Inflammatory macrophage treated with lipopolysaccharide for 1 hour (primary cell): ENCODE results near the gene PTPRN2.
"Not testable (repeated sequence)": the region's sequence is repeated elsewhere in the genome, so short reads cannot be mapped to it uniquely, and the experiment has no call there.

Experiments used
- DNase-seq, 2 donors: peaks; one replicate each; pipeline ENCODE4 v3.0.0-alpha.2; 2020 to 2022

PTPRN2 gene

DNA sequence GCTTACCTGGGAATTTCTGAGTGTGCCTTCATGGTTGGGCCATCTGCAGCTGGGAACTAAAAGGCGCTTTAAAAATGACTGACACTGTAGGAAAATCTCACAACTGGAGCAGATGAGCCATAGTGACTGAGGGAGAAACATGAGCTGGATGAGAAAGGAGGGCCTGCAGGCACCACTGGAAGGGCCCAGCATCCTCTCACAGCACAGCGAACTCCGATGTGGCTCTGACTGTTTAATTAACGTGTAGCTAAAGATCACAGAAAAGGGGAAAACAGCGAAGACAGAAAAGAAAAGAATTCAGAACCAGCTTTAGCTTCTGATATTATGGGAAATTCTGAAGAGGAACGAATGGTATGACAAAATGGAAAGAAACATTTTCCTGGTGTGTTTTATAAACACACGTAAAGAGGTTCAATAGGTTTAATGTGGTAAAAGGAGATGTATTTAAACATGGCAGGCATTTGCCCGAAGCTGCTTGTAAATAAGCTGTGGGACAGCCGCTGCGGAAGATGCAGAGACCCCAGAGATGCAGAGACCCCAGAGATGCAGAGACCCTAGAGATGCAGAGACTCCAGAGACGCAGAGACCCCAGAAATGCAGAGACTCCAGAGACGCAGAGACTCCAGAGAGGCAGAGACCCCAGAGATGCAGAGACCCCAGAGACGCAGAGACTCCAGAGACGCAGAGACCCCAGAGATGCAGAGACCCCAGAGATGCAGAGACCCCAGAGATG, 534.3 kb downstream of the PTPRN2 start:
- DNase-seq: no peak

DNA sequence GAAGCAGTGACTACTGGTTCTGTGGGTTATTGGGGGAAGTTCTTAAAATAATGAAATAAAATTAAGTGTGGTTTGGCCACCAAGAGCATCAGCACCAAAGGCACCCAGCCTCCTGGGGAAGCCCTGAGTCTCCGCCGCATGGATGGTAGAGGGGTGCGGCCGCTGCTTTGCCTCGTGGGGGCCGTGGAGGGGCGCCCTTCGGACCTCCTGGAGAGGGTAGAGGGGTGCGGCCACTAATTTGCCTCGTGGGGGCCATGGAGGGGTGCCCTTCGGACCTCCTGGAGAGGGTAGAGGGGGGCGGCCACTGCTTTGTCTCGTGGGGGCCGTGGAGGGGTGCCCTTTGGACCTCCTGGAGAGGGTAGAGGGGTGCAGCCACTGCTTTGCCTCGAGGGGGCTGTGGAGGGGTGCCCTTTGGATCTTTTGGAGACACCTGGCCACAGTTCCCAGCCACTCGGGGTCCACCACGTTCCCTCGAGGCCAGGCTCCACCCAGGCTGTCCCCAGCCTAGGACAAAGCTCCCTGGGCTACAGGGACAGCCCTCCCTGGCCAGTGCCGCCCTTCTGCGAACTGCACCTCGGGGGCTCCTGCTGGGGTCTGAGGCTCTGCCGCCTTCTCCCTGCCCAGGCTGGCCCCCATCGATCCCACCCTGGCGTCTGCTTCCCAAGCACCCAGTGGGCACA, 535.1 kb downstream of the PTPRN2 start:
- DNase-seq: no peak

DNA sequence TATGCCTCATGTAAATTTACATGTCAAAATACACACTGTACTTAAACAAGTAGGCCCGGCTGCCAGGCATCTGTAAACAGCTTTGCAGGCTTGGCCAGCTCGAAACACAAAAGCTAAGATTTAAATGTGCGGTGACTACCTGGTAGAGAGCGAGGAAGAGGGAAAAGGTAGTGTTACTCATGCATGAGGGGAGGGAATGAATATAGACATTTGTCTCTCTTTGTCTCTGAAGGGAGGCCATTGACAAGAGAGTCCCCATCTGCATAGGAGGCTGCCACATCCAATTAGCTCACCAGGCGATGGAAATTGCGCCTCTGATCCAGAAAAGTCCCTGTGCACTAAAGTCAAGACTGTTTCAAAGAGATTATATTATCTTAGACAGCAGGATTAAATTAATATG, 535.8 kb downstream of the PTPRN2 start:
- DNase-seq: no peak

DNA sequence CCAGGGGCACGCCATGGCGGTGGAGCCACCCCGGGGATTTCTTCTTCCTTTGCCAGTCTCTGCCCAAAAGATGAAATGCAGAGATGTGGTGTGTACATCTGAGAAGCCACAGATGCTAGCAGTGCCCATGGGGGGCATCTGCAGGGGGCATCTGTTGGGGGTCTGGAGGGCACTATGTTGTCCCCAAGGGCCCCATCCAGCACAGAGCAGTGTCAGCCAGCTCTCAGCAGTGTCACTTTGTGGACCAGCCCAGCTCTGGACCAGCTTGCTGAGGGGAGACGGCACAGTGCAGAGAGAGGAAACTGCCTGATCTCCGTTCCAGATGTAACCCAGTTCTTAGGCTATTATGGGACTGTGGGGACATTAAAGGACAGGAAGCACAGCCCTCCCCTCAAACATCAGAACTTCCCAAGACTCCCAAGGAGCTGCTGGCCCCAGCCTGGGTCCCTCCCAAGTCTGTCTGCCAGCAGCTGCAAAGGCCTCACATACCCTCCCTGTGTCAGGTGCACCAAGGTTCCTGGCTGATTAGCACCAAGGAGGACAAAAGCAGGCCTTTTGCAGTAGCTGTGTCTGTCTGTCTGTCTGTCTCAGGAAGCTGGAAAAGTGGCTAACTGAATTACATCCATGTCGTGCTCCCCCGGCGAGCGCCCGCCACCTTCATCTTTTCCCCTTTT, 536.5 kb downstream of the PTPRN2 start:
- DNase-seq: no peak

DNA sequence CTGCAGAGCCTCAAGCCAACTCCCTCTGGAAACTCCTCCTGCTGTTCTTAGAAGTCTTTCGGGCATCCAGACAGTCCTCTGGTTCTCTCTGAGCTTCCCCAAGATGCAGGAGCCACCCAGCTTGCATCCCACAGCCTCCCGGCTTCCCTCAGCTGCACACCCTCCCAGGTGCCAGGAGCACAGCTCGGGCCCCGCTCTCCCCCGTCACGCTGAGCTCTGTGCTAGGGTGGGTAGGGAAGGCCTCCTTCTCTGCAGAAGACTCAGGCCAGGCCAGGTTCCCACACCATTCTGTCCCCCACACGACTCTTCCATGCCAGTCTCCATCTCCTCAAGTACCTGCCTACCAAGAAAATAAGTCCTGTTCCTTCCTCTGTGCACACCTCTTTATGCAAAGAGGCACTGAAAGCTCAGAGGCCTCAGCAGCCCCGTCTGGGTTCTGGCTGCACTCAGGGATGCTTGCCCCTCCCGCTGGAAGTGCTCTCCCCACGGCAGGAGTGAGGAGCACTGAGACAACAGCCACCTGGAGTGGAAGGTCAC, 537.1 kb downstream of the PTPRN2 start:
- DNase-seq: no peak

DNA sequence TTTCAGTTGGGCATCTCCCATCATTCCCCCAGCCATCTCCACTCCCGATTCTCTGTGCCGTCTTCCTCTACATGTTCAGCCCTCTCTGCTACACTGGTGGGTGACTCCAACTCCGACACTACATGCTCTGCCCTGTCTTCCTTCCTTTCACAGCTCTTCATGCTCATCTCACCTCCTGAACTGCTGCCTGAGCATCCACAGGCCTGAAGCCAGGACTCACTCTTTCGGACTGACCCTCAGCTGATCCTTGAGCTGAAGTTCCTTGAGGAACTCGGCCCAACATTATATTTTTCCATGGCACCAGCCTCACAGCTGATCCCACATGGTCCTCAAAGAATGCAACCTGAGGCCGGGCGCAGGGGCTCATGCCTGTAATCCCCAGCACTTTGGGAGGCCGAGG, 538.4 kb downstream of the PTPRN2 start:
- DNase-seq: no peak

DNA sequence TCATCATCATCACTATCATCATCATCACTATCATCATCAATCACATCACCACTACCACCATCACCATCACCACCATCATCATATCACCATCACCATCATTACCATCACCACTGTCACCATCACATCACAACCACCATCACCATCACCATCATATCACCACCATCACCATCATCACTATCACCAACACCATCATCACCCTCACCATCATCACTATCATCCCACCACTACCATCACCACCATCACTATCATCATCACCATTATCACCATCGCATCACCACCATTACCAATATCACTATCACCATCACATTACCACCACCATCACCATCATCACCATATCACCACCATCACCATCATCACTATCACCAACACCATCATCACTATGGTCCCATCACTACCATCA, 539.1 kb downstream of the PTPRN2 start:
- DNase-seq: no peak

DNA sequence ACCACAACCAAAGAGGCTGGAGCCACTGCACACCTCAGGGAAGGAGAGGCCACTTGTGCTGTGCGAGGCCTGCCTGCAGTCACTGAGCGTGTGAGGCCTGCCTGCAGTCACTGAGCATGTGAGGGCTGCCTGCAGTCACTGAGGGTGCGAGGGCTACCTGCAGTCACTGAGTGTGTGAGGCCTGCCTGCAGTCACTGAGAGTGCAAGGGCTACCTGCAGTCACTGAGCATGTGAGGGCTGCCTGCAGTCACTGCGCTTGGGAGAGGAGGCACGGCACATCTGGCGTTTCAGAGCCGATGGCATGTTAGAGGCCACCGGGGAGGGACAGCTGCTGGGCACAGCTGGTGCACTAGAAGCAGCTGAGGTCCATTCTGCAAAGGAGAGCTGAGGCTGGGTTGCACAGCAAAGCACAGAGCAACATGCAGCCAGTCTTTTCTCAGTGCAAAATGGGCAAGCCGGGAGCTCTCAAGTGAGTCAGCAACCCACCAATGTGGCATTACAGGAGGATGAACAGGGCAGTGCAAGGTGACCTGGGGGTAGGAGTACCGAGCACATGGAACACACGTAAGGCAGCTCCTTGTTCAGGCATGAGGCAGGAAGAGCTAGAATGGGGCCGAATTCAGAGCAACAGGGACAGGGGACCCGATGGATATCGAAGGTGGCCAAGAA, 540.1 kb downstream of the PTPRN2 start:
- DNase-seq: no peak

DNA sequence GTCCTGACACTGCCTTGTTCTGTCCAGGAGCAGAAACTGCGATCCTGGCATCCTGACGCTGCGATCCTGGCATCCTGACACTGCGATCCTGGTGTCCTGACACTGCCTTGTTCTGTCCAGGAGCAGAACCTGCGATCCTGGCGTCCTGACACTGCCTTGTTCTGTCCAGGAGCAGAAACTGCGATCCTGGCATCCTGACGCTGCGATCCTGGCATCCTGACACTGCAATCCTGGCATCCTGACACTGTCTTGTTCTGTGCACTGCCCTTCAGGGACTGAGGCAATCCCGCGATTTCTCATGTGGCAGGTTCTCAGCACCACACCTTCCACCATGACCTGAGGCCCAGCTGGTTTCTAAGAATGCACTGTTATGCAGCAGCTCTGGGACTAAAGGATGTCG, 541.4 kb downstream of the PTPRN2 start:
- DNase-seq: not testable (repeated sequence)

DNA sequence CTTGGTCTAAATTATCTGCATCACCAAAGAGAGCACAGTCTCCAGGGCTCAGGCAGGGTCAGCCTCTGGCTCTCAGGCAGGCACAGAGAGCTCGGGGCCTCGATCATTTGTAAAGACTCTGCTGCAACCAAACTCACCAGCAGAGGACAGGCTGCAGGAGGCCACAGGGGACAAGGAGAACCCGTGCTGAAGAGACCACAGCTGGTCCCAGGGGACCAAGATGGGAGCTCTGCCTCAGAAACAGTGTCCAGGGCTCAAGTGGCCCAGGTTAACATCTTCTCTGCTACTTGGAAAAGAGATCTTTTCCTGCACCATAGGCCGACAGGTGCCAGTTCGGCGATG, 543.2 kb downstream of the PTPRN2 start:
- DNase-seq: no peak

DNA sequence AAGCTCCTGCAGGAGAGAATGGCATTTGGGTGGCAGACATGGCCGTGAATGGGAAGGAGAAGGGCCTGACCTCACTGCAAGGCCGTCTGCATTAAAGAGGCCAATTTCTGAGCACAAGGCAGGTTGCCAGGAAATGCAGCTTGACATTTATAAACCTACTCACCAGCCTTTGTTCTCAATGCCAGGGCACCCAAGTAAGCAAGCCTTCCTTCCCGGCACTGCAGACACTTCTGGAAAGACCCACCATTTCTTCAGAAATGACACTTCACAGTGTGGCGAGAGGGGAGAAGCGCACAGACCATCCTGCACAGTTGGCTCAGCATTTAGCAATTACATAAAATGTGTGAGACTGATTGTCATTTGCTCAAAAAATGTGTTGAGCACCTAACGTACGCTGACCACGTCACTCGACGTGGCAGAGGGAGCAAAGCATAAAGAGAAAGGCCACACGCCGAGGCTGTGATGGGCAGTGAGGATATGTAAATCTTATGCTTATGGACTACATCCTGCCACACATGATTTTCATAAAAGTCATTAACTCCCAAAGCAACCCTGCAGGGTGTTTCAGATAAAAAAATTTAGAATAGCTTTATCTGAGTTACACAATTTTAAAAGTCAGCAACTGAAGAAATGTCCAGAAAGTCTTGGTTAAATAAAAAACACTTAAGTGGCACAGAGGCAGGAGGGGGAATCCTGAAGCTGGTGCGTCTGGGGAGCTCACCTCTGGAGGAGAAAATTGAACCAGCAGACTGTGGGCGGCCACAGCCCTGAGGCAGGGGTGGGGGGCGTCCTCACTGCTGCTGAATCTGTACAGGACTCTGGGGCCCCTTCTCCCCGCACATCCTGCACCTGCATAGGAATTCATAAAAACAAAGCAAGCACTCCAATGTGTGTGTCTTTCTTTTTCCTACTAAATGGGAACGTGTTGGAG, 543.8 kb downstream of the PTPRN2 start:
- DNase-seq: no peak

DNA sequence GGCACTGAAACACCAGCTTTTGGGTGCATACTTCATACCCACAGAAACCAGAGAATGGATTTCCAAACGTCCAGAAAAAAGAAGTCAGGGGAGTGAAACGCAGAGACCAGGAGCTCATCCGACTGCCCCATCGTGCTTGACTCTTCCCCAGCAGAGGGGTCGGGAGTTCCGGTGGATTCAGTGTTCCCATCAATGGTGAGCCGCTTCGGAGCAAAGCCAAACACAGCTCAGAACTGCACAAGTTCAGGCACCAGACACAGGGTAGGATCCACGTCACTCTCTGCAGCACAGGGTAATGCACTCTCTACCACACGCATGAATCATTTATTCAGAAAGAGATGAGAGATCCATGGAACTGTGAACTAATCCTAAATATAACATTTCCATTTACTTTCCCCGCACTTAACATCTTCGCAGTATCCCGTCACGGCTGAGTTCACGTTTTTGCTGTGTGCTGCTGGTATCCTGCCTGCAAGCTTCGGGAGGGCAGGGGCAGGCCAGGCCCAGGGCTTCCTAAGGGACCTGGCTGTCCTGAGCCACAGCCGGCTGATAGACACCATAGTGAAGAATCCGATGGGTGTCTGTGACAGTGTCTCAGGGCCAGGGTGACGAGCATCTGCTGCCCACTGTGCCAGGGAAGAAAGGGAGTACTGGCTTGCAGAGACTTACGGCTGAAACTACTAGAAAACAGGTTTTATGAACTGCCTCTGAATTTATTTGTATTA, 545.3 kb downstream of the PTPRN2 start:
- DNase-seq: no peak

DNA sequence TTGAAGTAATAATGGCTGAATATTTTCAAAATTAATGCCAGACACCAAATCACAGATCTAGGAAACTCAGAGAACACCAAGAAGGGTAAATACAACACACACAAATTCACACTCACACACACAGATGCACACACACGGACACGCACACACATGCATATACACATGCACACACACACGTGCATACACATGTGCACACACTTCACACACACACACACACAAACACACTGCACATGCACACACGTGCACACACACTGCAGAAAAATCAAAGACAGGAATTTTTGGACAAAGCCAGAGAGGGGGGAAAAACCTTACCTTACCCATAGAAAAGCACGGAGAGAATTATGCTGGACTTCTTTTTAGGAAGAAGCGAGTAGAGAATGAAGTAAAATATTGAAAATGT, 547.4 kb downstream of the PTPRN2 start:
- DNase-seq: no peak

DNA sequence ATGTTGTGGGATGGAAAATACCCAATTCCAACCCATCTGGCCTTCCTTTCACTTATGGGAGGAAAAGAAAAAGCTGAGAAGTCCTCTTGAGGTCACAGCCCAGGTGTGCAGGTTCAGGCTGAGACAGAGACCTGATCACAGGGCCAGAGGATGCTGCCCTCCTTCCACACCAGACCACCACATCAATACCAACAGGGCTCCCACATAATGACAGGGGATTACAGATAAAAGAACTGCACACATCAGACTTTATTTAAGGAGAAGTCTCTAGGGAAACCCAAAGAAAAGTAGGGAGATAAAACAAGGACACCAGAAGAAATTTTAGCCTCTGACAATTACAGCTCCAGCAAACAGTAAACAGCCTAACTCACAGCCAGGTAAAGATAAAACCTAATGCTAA, 548.4 kb downstream of the PTPRN2 start:
- DNase-seq: no peak

DNA sequence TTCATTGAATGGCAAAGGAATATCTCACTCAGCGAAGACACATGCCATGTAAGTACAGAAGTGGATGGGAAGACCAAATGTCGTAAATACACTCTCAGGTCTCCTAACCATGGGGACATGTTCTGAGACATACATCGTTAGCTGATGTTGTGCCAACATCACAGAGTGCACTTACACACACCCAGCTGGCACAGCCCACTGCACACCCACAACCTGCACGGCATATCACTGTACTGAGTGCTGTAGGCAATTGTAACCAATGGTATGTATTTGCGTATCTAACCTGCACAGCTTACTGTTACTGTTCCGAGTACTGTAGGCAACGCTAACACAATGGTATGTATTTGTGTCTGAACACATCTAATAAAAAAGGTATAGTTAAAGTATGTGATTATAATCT, 550.4 kb downstream of the PTPRN2 start:
- no peak for DNase-seq

DNA sequence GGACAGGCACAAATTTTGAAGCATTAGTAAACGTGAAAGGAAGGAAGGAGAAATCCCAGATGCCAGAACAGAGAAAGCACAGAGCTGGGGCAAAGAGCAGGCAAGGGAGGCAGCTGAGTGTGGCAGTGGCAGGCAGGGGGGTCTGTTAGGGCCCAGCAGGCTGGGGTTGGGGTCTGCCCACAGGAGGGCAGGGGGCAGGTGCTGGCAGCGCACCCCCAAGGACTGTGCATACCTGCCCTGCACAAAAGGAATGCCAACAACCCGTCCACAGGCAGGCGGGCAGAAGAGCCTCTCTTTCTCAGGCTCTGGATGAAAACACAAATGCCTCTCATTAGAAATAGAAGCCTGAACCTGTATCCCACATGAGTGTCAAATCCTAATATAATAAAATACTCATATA, 552.3 kb downstream of the PTPRN2 start:
- DNase-seq: no peak

DNA sequence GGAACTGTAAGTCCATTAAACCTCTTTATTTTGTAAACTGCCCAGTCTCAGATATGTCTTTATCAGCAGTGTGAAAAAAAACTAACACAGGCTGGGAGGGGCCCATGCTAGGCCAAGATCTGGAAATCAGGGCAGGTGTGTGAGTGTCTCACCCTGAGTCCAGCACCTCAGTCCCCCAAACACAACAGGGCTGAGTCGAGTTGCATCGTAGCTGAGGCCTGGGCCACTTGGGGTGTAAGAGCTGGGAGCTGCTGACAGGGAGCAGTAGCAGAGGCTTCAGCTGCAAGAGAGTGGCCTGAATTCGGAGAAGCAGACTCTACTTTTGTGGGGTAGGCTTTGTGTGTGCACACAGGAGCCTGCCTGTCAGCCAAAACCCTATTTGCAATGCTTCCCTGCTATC, 553.1 kb downstream of the PTPRN2 start:
- no peak for DNase-seq

DNA sequence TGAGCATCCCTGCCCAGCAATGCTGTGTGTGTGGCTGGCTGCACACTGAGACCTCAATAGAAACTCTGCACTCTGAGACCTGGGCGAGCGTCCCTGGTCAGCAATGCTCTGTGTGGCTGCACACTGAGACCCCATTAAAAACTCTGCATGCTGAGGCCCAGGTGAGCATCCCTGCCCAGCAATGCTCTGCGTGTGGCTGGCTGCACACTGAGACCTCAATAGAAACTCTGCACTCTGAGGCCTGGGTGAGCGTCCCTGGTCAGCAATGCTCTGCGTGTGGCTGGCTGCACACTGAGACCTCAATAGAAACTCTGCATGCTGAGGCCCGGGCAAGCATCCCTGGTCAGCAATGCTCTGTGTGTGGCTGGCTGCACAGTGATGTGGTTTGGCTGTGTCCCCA, 553.7 kb downstream of the PTPRN2 start:
- not testable (repeated sequence) for DNase-seq

DNA sequence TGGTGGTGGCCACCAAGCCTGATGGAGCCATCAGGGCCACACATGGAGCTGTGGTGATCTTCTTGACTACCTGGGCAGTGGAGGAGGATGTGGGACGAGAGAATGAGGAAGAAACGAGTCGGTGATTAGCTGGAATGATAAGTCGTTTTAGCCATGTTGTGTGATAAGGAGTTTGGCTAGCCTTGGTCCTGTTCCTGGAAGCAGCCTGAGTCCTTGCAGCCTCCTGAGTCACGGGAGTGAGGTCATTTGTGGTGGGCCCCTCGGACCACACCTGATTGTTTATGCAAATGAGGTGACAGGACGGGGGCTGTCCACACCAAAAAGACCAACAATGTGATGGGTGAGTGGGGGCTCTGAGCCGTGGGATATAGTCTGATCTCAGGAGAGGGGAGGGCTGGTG, 554.4 kb downstream of the PTPRN2 start:
- DNase-seq: no peak

DNA sequence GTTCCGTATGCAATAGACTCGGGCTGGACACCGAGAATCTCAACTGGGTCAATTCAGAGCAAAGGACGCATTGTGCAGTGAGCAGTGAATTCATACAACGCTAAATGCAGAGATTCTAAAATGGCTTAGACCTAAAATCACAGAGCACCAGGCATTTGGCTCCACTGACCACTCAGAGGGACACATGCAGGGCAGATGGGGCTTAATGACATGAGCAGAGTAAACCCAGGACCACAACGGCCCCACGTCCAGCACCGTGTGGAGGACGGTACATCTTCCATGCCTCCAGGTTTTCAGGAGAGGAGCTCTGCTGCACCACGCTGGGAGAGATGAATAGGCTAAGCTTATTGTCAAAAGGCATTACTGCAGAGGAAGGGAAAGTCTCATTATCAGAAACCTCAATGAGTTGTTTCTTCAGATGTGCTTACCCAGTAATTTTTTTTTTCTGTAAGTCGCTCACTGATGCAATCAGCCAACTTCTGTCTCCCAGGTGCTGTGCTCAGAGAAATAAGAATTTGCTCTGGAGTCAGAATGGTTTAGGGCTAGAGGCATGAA, 555.0 kb downstream of the PTPRN2 start:
- DNase-seq: no peak

DNA sequence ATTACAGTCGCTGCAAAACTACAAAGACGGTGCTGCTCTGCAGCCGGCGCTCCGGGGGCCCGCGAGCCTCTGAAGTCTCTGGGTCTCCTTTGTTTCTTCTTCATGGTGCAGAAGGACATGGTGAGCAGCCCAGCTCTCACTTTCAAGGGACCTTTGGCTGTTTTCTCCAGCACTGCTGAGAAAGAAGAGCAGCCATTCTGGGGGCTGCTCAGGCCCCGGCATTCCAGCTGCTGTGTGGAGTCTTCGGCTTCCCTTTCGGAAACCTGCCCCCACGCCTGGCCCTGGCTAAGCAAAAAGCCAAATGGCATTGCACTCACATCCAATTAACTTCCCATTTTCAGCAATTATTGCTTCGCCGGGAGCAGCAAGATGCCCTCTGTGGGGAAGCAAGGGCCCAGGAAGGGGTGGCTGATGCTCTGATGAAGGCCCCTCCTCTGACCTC, 555.7 kb downstream of the PTPRN2 start:
- DNase-seq: no peak
